GM19467 (cell line): ENCODE data around the gene SPOUT1.
"Not testable (repeated sequence)": the region's sequence is repeated elsewhere in the genome, so short reads cannot be mapped to it uniquely, and the experiment has no call there.

Source experiments
- ATAC-seq: cut with Tn5 transposase; IDR thresholded peaks from one replicate; pipeline ENCODE4 v1.9.1; 2021; ENCODE audit warnings: mild to moderate bottlenecking, moderate library complexity; ENCODE audit not compliant: unreplicated experiment

SPOUT1 gene

GRCh38 chr9:128810873-128811272, 18.7 kb downstream of the SPOUT1 start:
- no peak for ATAC-seq

GRCh38 chr9:128809831-128810230, 19.8 kb downstream of the SPOUT1 start:
- no peak for ATAC-seq

GRCh38 chr9:128809036-128809599, 20.5 kb downstream of the SPOUT1 start:
- ATAC-seq = no peak

GRCh38 chr9:128808543-128808942, 21.1 kb downstream of the SPOUT1 start:
- ATAC-seq = no peak

- no peak for ATAC-seq
Observed at GRCh38 chr9:128807827-128808226, 21.8 kb downstream of the SPOUT1 start.

GRCh38 chr9:128805661-128806060, 23.9 kb downstream of the SPOUT1 start:
- no peak for ATAC-seq

- no peak for ATAC-seq
Observed at GRCh38 chr9:128802482-128802881, 27.1 kb downstream of the SPOUT1 start.

- no peak for ATAC-seq
Observed at GRCh38 chr9:128800061-128800460, 29.5 kb downstream of the SPOUT1 start.

- no peak for ATAC-seq
Observed at GRCh38 chr9:128798896-128799295, 30.7 kb downstream of the SPOUT1 start.

GRCh38 chr9:128794961-128795360, 34.6 kb downstream of the SPOUT1 start:
- ATAC-seq = not testable (repeated sequence)

- ATAC-seq = no peak
Observed at GRCh38 chr9:128792978-128793686, 36.5 kb downstream of the SPOUT1 start.

- no peak for ATAC-seq
Observed at GRCh38 chr9:128792134-128792533, 37.5 kb downstream of the SPOUT1 start.

- no peak for ATAC-seq
Observed at GRCh38 chr9:128790536-128790935, 39.1 kb downstream of the SPOUT1 start.

GRCh38 chr9:128788445-128788844, 41.1 kb downstream of the SPOUT1 start:
- no peak for ATAC-seq

GRCh38 chr9:128787659-128788058, 41.9 kb downstream of the SPOUT1 start:
- ATAC-seq = no peak

- peak; percentile 87 for ATAC-seq
Observed at GRCh38 chr9:128786681-128787601, 42.7 kb downstream of the SPOUT1 start, which contains the start of gene TBC1D13. TBC1D13 (plus strand) TSS chr9:128787253; CDS start chr9:128787354, 101 bp downstream.

- no peak for ATAC-seq
Observed at GRCh38 chr9:128785427-128785826, 44.2 kb downstream of the SPOUT1 start.

GRCh38 chr9:128782669-128783068, 46.9 kb downstream of the SPOUT1 start:
- no peak for ATAC-seq

GRCh38 chr9:128781187-128782070, 48.2 kb downstream of the SPOUT1 start:
- no peak for ATAC-seq

GRCh38 chr9:128780093-128780492, 49.5 kb downstream of the SPOUT1 start:
- not testable (repeated sequence) for ATAC-seq

GRCh38 chr9:128774804-128775203, 54.8 kb downstream of the SPOUT1 start:
- ATAC-seq = no peak
